SK-N-SH (cell line): ENCODE results near the gene CPEB1. TPM values are rescaled to one million over a fixed set of nuclear protein-coding genes. Genes with fewer than 3 reads are reported as not detected.
A peak's percentile ranks its signal among the peaks of the same experiment; 100 is the strongest.

Source experiments
- CTCF ChIA-PET: fragments of 300-600, 350-600 bp; formaldehyde crosslinking; extraction: SDS; loops from one replicate; lab custom pipeline; 2021; lab: Yijun Ruan, JAX
- POLR2A ChIA-PET: fragments of 350-600 bp; sonication (Branson Sonifier 250); formaldehyde crosslinking; extraction: SDS; loops from one replicate; lab custom pipeline; 2020; ENCODE audit warnings: antibody characterized with exemption, inconsistent platforms; lab: Yijun Ruan, JAX
- DNase-seq: peaks from one replicate; pipeline ENCODE4 v3.0.0; 2012
- H2AFZ ChIP-seq: fragments of 200-600 bp; sonication (generic); 2 replicates; pipeline ENCODE4 v1.8.1; 2016; ENCODE audit warnings: antibody characterized with exemption, mild to moderate bottlenecking, low read depth
- H3F3A ChIP-seq: fragments of 200-600 bp; sonication (generic); replicated peaks from 2 replicates; pipeline ENCODE3; 2016; ENCODE audit warnings: antibody characterized with exemption, mild to moderate bottlenecking; ENCODE audit not compliant: insufficient read depth
- H3K27ac ChIP-seq, 2 experiments: fragments of 200-500 bp in 1 of 2; fragments of 200-600 bp in 1 of 2; sonication (Bioruptor generic) in 1 of 2; sonication (generic), shearing (Covaris generic) in 1 of 2; 2 replicates each; pipeline versions ENCODE4 v1.5.1 to v1.6.1; 2014 to 2016; ENCODE audit warnings: low read depth in 2 of 2, inconsistent platforms in 1 of 2, low read length in 1 of 2, mild to moderate bottlenecking in 1 of 2, mixed read lengths in 1 of 2
- H3K27me3 ChIP-seq: fragments of 200-600 bp; sonication (generic), shearing (Covaris generic); 2 replicates; pipeline ENCODE4 v1.6.1; 2016; ENCODE audit warnings: mixed run types; ENCODE audit not compliant: insufficient read depth
- H3K36me3 ChIP-seq, 2 experiments: fragments of 200-500 bp in 1 of 2; fragments of 200-600 bp in 1 of 2; sonication (Bioruptor generic) in 1 of 2; sonication (generic) in 1 of 2; replicated peaks in 1 of 2; 2 replicates each; pipeline versions ENCODE3 to v1.5.1; 2014 to 2016; ENCODE audit warnings: low read length in 1 of 2, mild to moderate bottlenecking in 1 of 2; ENCODE audit not compliant: insufficient read depth in 2 of 2, control insufficient read depth in 1 of 2
- H3K4me1 ChIP-seq, 2 experiments: fragments of 200-500 bp in 1 of 2; fragments of 200-600 bp in 1 of 2; sonication (Bioruptor generic) in 1 of 2; sonication (generic), shearing (Covaris generic) in 1 of 2; 2 replicates each; pipeline versions ENCODE4 v1.5.1 to v1.6.1; 2014 to 2016; ENCODE audit warnings: low read depth in 1 of 2, low read length in 1 of 2, mixed run types in 1 of 2; ENCODE audit not compliant: insufficient read depth in 2 of 2, control insufficient read depth in 1 of 2
- H3K4me2 ChIP-seq: fragments of 200-600 bp; sonication (generic), shearing (Covaris generic); 2 replicates; pipeline ENCODE4 v1.6.1; 2017; ENCODE audit warnings: mixed run types
- H3K4me3 ChIP-seq, 2 experiments: fragments of 200-500 bp in 1 of 2; fragments of 200-600 bp in 1 of 2; sonication (Bioruptor generic) in 1 of 2; sonication (generic), shearing (Covaris generic) in 1 of 2; 2 replicates each; pipeline versions ENCODE4 v1.5.1 to v1.8.1; 2014 to 2016; ENCODE audit warnings: low read depth in 2 of 2, inconsistent platforms in 1 of 2, low read length in 1 of 2, mild to moderate bottlenecking in 1 of 2, mixed read lengths in 1 of 2, moderate library complexity in 1 of 2
- H3K79me2 ChIP-seq: fragments of 200-600 bp; sonication (generic); 2 replicates; pipeline ENCODE4 v1.8.1; 2017; ENCODE audit warnings: mild to moderate bottlenecking; ENCODE audit not compliant: insufficient read depth
- H3K9ac ChIP-seq: fragments of 200-600 bp; sonication (generic); 2 replicates; pipeline ENCODE4 v1.6.1; 2017; ENCODE audit warnings: mixed run types
- H3K9me2 ChIP-seq: fragments of 200-600 bp; sonication (generic); 2 replicates; pipeline ENCODE4 v1.6.1; 2017; ENCODE audit warnings: mixed run types
- H3K9me3 ChIP-seq: fragments of 200-600 bp; sonication (generic); 2 replicates; pipeline ENCODE4 v1.6.1; 2017; ENCODE audit warnings: mixed run types, mild to moderate bottlenecking, moderate library complexity
- H4K20me1 ChIP-seq: fragments of 200-600 bp; sonication (generic); 2 replicates; pipeline ENCODE4 v1.6.1; 2017; ENCODE audit warnings: mild to moderate bottlenecking, mixed run types; ENCODE audit not compliant: insufficient read depth
- ELF1 ChIP-seq: IDR thresholded peaks from 2 replicates; pipeline ENCODE4 v1.4.0; 2012
- FOSL2 ChIP-seq: IDR thresholded peaks from 2 replicates; pipeline ENCODE4 v1.4.0; 2012; ENCODE audit warnings: low read depth, mild to moderate bottlenecking, moderate library complexity, borderline replicate concordance
- FOXJ3 ChIP-seq: sonication (generic); formaldehyde crosslinking; IDR thresholded peaks from 2 replicates; pipeline ENCODE4 v1.5.1; 2020; ENCODE audit warnings: mild to moderate bottlenecking, missing genetic modification reagents
- JUND ChIP-seq: IDR thresholded peaks from 2 replicates; pipeline ENCODE4 v1.4.0; 2012
- MEF2A ChIP-seq: IDR thresholded peaks from 2 replicates; pipeline ENCODE4 v1.4.0; 2012; ENCODE audit warnings: low read depth, borderline replicate concordance
- MXI1 ChIP-seq: IDR thresholded peaks from 2 replicates; pipeline ENCODE4 v1.6.1; 2012; ENCODE audit warnings: mild to moderate bottlenecking, low read depth, low read length, improper control_type of control experiment
- NRF1 ChIP-seq: IDR thresholded peaks from 2 replicates; pipeline ENCODE4 v1.6.1; 2012; ENCODE audit warnings: low read depth, mild to moderate bottlenecking, low read length
- RAD21 ChIP-seq: IDR thresholded peaks from 2 replicates; pipeline ENCODE4 v1.6.1; 2012; ENCODE audit warnings: mild to moderate bottlenecking, low read length
- SIN3A ChIP-seq: IDR thresholded peaks from 2 replicates; pipeline ENCODE4 v1.6.1; 2012; ENCODE audit warnings: low read depth, mild to moderate bottlenecking, low read length, moderate library complexity, borderline replicate concordance
- SMC3 ChIP-seq: IDR thresholded peaks from 2 replicates; pipeline ENCODE4 v1.6.1; 2012; ENCODE audit warnings: low read depth, low read length, improper control_type of control experiment
- TAF1 ChIP-seq: IDR thresholded peaks from 2 replicates; pipeline ENCODE4 v1.6.1; 2012; ENCODE audit warnings: low read depth, mild to moderate bottlenecking, low read length, moderate library complexity, borderline replicate concordance
- YY1 ChIP-seq: IDR thresholded peaks from 2 replicates; pipeline ENCODE4 v1.4.0; 2012; ENCODE audit warnings: low read depth, mild to moderate bottlenecking
- WGBS: methylation state at CpG from one replicate; pipeline ENCODE4 v1.1.6; 2017; ENCODE audit warnings: low lambda C conversion rate; 5-methylcytosine and 5-hydroxymethylcytosine counted together
- polyA plus RNA-seq, 3 experiments: library from polyadenylated mRNA; depleted of rRNA; stranded (reverse); fragments of >200 nt; gene quantifications; 2 replicates each; pipeline ENCODE4 v1.2.3, GENCODE V29; 2012
- TF ChIP-seq, protein P1 (sequence below): IDR thresholded peaks from 2 replicates; pipeline ENCODE4; 2012
- TF ChIP-seq, protein P2 (sequence below): IDR thresholded peaks from 2 replicates; pipeline ENCODE4 v1.4.0; 2012; ENCODE audit warnings: low read depth, borderline replicate concordance
- TF ChIP-seq, protein P3 (sequence below): fragments of 150-350 bp; IDR thresholded peaks from 2 replicates; pipeline ENCODE4 v1.6.1; 2016; ENCODE audit warnings: mild to moderate bottlenecking, low read depth, low read length
- TF ChIP-seq, protein P4 (sequence below): IDR thresholded peaks from 2 replicates; pipeline ENCODE4 v1.6.1; 2012; ENCODE audit warnings: mild to moderate bottlenecking, low read depth, low read length, moderate library complexity
- TF ChIP-seq, protein P5 (sequence below): fragments of 150-350 bp; IDR thresholded peaks from 2 replicates; pipeline ENCODE4 v1.6.1; 2017; ENCODE audit warnings: antibody characterized with exemption, low read length, low read depth, borderline replicate concordance

The CPEB1 gene
- polyA plus RNA-seq, 1 of the 3 experiments (the other 2 are of a cell fraction): 2.6 TPM

DNA sequence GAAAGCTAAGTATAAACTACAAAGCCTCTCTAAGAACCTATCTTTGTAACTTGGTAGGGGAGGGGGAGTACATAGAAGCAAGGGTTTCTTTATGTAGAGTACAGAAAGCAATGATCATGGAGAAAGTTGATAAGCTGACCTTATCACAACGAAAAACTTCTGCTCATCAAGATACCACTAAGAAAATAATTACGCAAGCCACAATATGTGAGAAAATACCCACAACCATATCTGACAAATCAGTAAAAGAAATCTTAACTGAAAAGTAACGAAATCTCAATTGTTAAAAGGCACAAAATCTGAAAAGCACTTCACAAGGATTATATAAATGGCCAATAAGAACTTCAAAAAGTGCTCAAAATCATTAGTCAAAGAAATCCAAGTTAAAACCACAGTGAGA lies 71.8 kb downstream of the CPEB1 start:
- DNase-seq: no peak
- H3F3A ChIP-seq: no peaks in the 10 kb centered on the region
- H3K36me3 ChIP-seq: no peaks in the 10 kb centered on the region
- no peaks in the 10 kb centered on the region for H3K9me2 ChIP-seq
- peaks cover 9 to 21% of the 10 kb centered on the region in 2 experiments; a peak in 2 of 4 replicates for H3K4me1 ChIP-seq
- H3K27me3 ChIP-seq: no peaks in the 10 kb centered on the region
- H4K20me1 ChIP-seq: no peaks in the 10 kb centered on the region
- ChIA-PET CTCF (interaction anchor here (1.1 to 1.3 kb wide), 2 partner anchors 28 to 44 kb away, joined by 3 to 5 read pairs; no protein-coding TSS in a partner anchor), POLR2A (no interaction called here)
- no peak overlapping the region for H3K4me3 ChIP-seq
- TF ChIP-seq MEF2A (no peak), MXI1 (no peak), ELF1 (no peak), JUND (no peak), YY1 (no peak), NRF1 (no peak), RAD21 (no peak)
- TF ChIP-seq, protein P1, sequence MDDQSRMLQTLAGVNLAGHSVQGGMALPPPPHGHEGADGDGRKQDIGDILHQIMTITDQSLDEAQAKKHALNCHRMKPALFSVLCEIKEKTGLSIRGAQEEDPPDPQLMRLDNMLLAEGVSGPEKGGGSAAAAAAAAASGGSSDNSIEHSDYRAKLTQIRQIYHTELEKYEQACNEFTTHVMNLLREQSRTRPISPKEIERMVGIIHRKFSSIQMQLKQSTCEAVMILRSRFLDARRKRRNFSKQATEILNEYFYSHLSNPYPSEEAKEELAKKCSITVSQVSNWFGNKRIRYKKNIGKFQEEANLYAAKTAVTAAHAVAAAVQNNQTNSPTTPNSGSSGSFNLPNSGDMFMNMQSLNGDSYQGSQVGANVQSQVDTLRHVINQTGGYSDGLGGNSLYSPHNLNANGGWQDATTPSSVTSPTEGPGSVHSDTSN: no peak
- TF ChIP-seq, protein P2, sequence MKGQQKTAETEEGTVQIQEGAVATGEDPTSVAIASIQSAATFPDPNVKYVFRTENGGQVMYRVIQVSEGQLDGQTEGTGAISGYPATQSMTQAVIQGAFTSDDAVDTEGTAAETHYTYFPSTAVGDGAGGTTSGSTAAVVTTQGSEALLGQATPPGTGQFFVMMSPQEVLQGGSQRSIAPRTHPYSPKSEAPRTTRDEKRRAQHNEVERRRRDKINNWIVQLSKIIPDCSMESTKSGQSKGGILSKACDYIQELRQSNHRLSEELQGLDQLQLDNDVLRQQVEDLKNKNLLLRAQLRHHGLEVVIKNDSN: no peak
- TF ChIP-seq, protein P3, sequence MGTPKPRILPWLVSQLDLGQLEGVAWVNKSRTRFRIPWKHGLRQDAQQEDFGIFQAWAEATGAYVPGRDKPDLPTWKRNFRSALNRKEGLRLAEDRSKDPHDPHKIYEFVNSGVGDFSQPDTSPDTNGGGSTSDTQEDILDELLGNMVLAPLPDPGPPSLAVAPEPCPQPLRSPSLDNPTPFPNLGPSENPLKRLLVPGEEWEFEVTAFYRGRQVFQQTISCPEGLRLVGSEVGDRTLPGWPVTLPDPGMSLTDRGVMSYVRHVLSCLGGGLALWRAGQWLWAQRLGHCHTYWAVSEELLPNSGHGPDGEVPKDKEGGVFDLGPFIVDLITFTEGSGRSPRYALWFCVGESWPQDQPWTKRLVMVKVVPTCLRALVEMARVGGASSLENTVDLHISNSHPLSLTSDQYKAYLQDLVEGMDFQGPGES: no peak
- no peak overlapping the region for H2AFZ ChIP-seq
- H3K9me3 ChIP-seq: no peaks in the 10 kb centered on the region
- 63% methylated on average over 3 of the region's 3 CpGs for WGBS
- H3K4me2 ChIP-seq: no peak overlapping the region
- no peak overlapping the region for H3K9ac ChIP-seq
- no peak overlapping the region for H3K27ac ChIP-seq
- H3K79me2 ChIP-seq: no peaks in the 10 kb centered on the region

DNA sequence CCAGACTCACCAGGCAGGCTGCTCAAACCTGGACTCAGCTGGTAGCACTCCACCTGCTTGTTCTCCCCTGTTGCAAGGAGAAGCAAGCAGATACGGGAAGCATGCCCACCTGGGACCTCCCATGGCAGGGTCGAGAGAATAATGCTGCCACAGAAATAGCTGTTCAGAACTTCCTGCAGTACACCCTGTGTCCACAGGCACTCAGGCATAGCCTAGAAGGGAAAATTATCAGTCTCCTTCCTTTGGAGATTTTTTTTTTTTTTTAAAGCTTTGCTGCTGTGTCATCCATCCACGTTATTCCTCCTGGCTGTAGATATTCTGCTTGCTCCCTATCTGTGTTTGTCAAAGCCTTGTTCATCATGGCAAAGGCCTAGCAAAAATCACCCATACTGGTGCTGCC lies 74.2 kb downstream of the CPEB1 start:
- Histone ChIP-seq H3K9me3 (no peaks in the 10 kb centered on the region), H2AFZ (no peak overlapping the region), H3F3A (no peaks in the 10 kb centered on the region), H3K9ac (no peak overlapping the region), H3K4me1 (peaks cover 9 to 21% of the 10 kb centered on the region in 2 experiments; a peak in 2 of 4 replicates), H3K9me2 (no peaks in the 10 kb centered on the region), H3K4me3 (no peak overlapping the region), H3K4me2 (no peak overlapping the region), H3K79me2 (no peaks in the 10 kb centered on the region), H3K27ac (no peak overlapping the region), H4K20me1 (no peaks in the 10 kb centered on the region), H3K36me3 (no peaks in the 10 kb centered on the region), H3K27me3 (no peaks in the 10 kb centered on the region)
- TF ChIP-seq SIN3A (no peak), FOXJ3 (CRISPR knock-in tag) (no peak), SMC3 (no peak), TAF1 (no peak), JUND (no peak), FOSL2 (no peak)
- TF ChIP-seq, protein P1: no peak
- TF ChIP-seq, protein P4, sequence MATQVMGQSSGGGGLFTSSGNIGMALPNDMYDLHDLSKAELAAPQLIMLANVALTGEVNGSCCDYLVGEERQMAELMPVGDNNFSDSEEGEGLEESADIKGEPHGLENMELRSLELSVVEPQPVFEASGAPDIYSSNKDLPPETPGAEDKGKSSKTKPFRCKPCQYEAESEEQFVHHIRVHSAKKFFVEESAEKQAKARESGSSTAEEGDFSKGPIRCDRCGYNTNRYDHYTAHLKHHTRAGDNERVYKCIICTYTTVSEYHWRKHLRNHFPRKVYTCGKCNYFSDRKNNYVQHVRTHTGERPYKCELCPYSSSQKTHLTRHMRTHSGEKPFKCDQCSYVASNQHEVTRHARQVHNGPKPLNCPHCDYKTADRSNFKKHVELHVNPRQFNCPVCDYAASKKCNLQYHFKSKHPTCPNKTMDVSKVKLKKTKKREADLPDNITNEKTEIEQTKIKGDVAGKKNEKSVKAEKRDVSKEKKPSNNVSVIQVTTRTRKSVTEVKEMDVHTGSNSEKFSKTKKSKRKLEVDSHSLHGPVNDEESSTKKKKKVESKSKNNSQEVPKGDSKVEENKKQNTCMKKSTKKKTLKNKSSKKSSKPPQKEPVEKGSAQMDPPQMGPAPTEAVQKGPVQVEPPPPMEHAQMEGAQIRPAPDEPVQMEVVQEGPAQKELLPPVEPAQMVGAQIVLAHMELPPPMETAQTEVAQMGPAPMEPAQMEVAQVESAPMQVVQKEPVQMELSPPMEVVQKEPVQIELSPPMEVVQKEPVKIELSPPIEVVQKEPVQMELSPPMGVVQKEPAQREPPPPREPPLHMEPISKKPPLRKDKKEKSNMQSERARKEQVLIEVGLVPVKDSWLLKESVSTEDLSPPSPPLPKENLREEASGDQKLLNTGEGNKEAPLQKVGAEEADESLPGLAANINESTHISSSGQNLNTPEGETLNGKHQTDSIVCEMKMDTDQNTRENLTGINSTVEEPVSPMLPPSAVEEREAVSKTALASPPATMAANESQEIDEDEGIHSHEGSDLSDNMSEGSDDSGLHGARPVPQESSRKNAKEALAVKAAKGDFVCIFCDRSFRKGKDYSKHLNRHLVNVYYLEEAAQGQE: no peak
- TF ChIP-seq, protein P5, sequence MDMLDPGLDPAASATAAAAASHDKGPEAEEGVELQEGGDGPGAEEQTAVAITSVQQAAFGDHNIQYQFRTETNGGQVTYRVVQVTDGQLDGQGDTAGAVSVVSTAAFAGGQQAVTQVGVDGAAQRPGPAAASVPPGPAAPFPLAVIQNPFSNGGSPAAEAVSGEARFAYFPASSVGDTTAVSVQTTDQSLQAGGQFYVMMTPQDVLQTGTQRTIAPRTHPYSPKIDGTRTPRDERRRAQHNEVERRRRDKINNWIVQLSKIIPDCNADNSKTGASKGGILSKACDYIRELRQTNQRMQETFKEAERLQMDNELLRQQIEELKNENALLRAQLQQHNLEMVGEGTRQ: no peak
- 92% methylated on average over 3 of the region's 3 CpGs for WGBS
- DNase-seq: peak; percentile 19
- ChIA-PET CTCF (interaction anchor here (0.6 to 4.1 kb wide), 2 partner anchors 32 to 330 kb away, joined by 3 to 15 read pairs; partner anchors contain the start of gene RPS17), POLR2A (interaction anchor here (0.6 to 3.7 kb wide), 2 partner anchors 26 to 33 kb away, joined by 3 to 17 read pairs; partner anchors contain the start of gene RPS17)
